GM10266 (cell line): ENCODE results near the gene RING1.

ENCODE experiments used
- DNase-seq: peaks from one replicate; pipeline ENCODE4 v3.0.0; 2012; ENCODE audit errors: extremely low spot score
- TF ChIP-seq, protein P1 (sequence below): IDR thresholded peaks from 2 replicates; pipeline ENCODE4 v1.5.1; 2012; ENCODE audit warnings: mild to moderate bottlenecking, low read depth; ENCODE audit not compliant: control insufficient read depth, insufficient read depth; ENCODE audit errors: missing control alignments

The RING1 gene

GRCh38 chr6:33164665-33165373, 43.5 kb upstream of the RING1 start:
- no peak for DNase-seq
- TF ChIP-seq, protein P1, sequence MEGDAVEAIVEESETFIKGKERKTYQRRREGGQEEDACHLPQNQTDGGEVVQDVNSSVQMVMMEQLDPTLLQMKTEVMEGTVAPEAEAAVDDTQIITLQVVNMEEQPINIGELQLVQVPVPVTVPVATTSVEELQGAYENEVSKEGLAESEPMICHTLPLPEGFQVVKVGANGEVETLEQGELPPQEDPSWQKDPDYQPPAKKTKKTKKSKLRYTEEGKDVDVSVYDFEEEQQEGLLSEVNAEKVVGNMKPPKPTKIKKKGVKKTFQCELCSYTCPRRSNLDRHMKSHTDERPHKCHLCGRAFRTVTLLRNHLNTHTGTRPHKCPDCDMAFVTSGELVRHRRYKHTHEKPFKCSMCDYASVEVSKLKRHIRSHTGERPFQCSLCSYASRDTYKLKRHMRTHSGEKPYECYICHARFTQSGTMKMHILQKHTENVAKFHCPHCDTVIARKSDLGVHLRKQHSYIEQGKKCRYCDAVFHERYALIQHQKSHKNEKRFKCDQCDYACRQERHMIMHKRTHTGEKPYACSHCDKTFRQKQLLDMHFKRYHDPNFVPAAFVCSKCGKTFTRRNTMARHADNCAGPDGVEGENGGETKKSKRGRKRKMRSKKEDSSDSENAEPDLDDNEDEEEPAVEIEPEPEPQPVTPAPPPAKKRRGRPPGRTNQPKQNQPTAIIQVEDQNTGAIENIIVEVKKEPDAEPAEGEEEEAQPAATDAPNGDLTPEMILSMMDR, result no peak

DNA sequence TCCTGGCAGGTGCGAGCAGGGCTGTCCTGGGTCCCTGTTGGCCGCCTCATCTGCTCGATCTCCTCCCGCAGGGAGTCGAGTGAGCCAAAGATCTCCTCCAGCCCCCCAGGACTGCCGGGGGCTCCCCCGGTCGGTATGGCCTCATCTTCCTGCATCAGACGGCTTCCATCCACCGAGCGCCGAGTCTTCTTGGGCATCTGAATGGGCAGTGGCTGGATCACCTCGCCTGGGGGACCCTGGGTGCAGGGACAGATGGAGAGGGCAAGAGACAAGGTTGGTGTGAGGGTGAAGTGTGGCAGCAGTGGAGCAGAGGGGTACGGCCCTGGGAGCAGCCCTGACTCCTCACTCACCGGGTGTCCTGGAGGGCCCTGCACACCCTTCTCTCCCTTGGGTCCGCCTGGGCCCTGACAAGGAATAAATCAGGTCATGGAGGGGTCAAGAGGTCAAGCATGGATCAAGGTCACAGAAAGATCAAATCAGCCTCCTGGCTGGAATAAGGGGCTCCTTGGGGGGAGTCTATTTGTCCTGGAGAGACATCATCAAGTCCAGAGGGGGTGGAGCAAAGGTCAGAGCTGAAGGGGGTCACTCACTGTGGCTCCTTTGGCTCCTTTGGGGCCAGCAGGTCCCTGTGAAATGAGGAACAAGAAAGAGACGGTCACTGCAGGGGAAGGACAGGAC, 42.6 kb upstream of the RING1 start:
- no peak for DNase-seq
- TF ChIP-seq, protein P1, result no peak

- TF ChIP-seq, protein P1, result no peak
- no peak for DNase-seq
These were observed 41.9 kb upstream of the RING1 start for GRCh38 chr6:33166363-33166762.

DNA sequence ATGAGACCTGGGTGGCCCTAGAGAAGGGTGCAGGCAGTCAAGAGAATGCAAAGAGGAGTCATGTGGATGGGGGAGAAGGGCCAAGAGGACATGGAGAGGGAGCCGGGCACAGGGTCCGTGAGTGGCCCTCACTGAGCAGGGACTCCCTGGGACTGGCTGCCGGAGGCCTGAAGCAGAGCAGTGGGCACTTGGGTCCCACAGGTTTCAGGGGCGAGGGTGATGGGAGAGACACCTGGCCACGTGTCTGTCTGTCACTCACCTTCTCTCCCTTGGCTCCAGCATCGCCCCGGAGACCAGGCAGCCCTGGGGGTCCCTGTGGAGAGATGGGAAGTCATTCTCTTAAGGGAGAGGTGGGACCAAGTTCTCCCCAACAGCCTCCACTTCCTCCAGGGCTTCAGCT, 41.5 kb upstream of the RING1 start:
- TF ChIP-seq, protein P1, result no peak
- no peak for DNase-seq

DNA sequence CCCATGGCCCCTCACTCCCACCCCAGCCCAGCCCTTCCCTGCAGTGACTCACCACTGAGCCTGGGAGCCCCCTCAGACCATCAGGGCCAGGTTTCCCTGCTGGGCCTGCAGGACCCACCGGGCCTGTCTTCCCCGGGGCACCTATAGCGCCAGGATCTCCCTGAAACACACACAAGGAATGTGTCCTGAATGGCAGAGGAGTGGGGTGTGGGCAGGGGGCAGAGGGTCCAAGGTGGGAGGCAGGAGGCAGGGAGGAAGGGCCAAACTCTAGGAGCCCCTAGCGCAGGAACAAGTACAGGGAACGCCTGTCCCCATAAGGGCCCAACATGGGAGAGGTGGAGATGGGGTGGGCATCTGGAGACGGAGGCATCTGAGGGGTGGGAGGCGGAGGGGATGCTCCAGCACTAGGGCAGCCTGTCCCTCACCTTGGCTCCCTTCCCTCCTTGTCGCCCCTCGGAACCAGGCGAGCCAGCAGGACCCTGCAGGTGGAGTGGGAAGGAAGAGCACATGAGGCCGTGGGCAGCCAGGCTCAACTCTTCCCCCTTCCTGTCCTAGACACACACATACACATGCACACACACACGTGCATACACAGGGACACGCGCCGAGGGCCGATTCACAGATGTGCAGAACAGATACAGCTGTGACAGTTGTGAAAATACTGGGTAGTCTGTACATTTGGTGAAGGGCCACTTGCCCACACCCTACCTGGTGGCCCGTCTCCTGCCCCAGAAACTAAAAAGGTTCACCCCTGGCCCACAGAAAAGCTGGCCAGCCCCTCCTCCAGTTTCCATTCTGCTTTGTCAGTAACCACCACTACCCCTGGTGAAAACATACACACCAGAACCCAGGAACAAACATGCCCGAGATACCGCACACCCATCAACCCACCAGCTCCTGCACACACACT, 40.7 kb upstream of the RING1 start:
- no peak for DNase-seq
- TF ChIP-seq, protein P1, result no peak

DNA sequence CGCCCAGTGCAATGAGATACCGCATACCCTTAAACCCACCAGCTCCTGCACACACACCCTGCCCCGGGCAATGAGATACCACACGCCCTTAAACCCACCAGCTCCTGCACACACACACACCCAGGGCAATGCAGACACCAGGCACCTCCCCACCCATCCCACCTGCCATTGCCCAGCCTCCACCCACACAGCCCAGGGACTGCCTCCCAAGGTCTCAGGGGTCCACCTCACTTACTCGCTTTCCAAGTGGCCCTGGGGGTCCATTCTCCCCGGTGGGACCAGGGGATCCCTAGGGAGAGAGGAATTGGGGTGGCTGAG, 40.1 kb upstream of the RING1 start:
- TF ChIP-seq, protein P1, result no peak
- DNase-seq, result no peak
